ENCODE results near the gene ARHGAP12. TPM values are rescaled to one million over a fixed set of nuclear protein-coding genes. Genes with fewer than 3 reads are reported as not detected.

Gene ARHGAP12
- total RNA-seq, 1 experiment from 2014 or later = 51.9 TPM

- ChIA-PET CTCF (no interaction called here), POLR2A (ENCODE audit: unreplicated experiment) (no interaction called here)
- Histone ChIP-seq H3K79me2 (ENCODE audit: low read depth) (peaks cover 4% of the 10 kb centered on the region; the same call in 1 of the 2 replicates), H3K4me2 (no peak overlapping the region), H3K27ac (no peak overlapping the region), H3K4me3 (no peak overlapping the region), H3F3A (ENCODE audit: insufficient read depth, low read depth) (no peaks in the 10 kb centered on the region), H3K9me3 (ENCODE audit: insufficient read depth, low read depth) (no peaks in the 10 kb centered on the region), H3K27me3 (ENCODE audit: insufficient read depth, low read depth) (no peaks in the 10 kb centered on the region), H3K9me2 (ENCODE audit: insufficient read depth) (no peaks in the 10 kb centered on the region), H2AFZ (no peak overlapping the region), H3K36me3 (ENCODE audit: low read depth) (no peaks in the 10 kb centered on the region), H3K4me1 (replicated peaks; ENCODE audit: insufficient read depth) (no peaks in the 10 kb centered on the region), H4K20me1 (ENCODE audit: insufficient read depth) (peaks cover 11% of the 10 kb centered on the region; the same call in 1 of the 2 replicates)
- BruUV-seq (replicated peaks) = no TSS peak
- intact Hi-C loops (cut with micrococcal nuclease; ENCODE audit: unreplicated experiment) = no loop called here
- TF ChIP-seq, protein P1, sequence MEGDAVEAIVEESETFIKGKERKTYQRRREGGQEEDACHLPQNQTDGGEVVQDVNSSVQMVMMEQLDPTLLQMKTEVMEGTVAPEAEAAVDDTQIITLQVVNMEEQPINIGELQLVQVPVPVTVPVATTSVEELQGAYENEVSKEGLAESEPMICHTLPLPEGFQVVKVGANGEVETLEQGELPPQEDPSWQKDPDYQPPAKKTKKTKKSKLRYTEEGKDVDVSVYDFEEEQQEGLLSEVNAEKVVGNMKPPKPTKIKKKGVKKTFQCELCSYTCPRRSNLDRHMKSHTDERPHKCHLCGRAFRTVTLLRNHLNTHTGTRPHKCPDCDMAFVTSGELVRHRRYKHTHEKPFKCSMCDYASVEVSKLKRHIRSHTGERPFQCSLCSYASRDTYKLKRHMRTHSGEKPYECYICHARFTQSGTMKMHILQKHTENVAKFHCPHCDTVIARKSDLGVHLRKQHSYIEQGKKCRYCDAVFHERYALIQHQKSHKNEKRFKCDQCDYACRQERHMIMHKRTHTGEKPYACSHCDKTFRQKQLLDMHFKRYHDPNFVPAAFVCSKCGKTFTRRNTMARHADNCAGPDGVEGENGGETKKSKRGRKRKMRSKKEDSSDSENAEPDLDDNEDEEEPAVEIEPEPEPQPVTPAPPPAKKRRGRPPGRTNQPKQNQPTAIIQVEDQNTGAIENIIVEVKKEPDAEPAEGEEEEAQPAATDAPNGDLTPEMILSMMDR (conservative IDR thresholded peaks at IDR 0.05) = no peak
- TF ChIP-seq EZH2 (IDR thresholded peaks at IDR 0.05; ENCODE audit: low read depth) = no peak
- DNase-seq = no peak
Measured at GRCh38 chr10:31851216-31851615, 77.4 kb downstream of the ARHGAP12 start.

- H3K27ac ChIP-seq = no peak overlapping the region
- H3F3A ChIP-seq (ENCODE audit: insufficient read depth, low read depth) = no peaks in the 10 kb centered on the region
- H3K9me2 ChIP-seq (ENCODE audit: insufficient read depth) = no peaks in the 10 kb centered on the region
- BruUV-seq (replicated peaks) = no TSS peak
- H3K9me3 ChIP-seq (ENCODE audit: insufficient read depth, low read depth) = no peaks in the 10 kb centered on the region
- peaks cover 4% of the 10 kb centered on the region for H4K20me1 ChIP-seq (ENCODE audit: insufficient read depth)
- no peak for DNase-seq
- ChIA-PET CTCF (no interaction called here), POLR2A (ENCODE audit: unreplicated experiment) (no interaction called here)
- no peaks in the 10 kb centered on the region for H3K36me3 ChIP-seq (ENCODE audit: low read depth)
- no peak overlapping the region for H3K4me2 ChIP-seq
- no peak overlapping the region for H3K4me3 ChIP-seq
- intact Hi-C loops (cut with micrococcal nuclease; ENCODE audit: unreplicated experiment) = loop anchor here (10.0 kb wide), 1 partner anchor 497 kb away; the partner anchor contains the start of gene EPC1
- H2AFZ ChIP-seq = no peak overlapping the region
- no peaks in the 10 kb centered on the region for H3K4me1 ChIP-seq (replicated peaks; ENCODE audit: insufficient read depth)
- no peaks in the 10 kb centered on the region for H3K79me2 ChIP-seq (ENCODE audit: low read depth)
- TF ChIP-seq, protein P1 (conservative IDR thresholded peaks at IDR 0.05) = no peak
- no peak for TF ChIP-seq EZH2 (IDR thresholded peaks at IDR 0.05; ENCODE audit: low read depth)
- no peaks in the 10 kb centered on the region for H3K27me3 ChIP-seq (ENCODE audit: insufficient read depth, low read depth)
Measured at GRCh38 chr10:31847515-31847914, 81.1 kb downstream of the ARHGAP12 start.

GRCh38 chr10:31838709-31839108 is 89.9 kb downstream of the ARHGAP12 start:
- H3K4me1 ChIP-seq (replicated peaks; ENCODE audit: insufficient read depth) = no peaks in the 10 kb centered on the region
- no peaks in the 10 kb centered on the region for H3K27me3 ChIP-seq (ENCODE audit: insufficient read depth, low read depth)
- no peak overlapping the region for H3K4me2 ChIP-seq
- intact Hi-C loops (cut with micrococcal nuclease; ENCODE audit: unreplicated experiment) = no loop called here
- no peak overlapping the region for H3K4me3 ChIP-seq
- H3K27ac ChIP-seq = no peak overlapping the region
- ChIA-PET CTCF (no interaction called here), POLR2A (ENCODE audit: unreplicated experiment) (no interaction called here)
- peaks cover 5% of the 10 kb centered on the region; the same call in 1 of the 2 replicates for H3F3A ChIP-seq (ENCODE audit: insufficient read depth, low read depth)
- H3K79me2 ChIP-seq (ENCODE audit: low read depth) = no peaks in the 10 kb centered on the region
- BruUV-seq (replicated peaks) = no TSS peak
- no peaks in the 10 kb centered on the region; the same call in 1 of the 2 replicates for H4K20me1 ChIP-seq (ENCODE audit: insufficient read depth)
- H3K9me2 ChIP-seq (ENCODE audit: insufficient read depth) = no peaks in the 10 kb centered on the region
- no peaks in the 10 kb centered on the region for H3K36me3 ChIP-seq (ENCODE audit: low read depth)
- H3K9me3 ChIP-seq (ENCODE audit: insufficient read depth, low read depth) = no peaks in the 10 kb centered on the region
- TF ChIP-seq EZH2 (IDR thresholded peaks at IDR 0.05; ENCODE audit: low read depth) = no peak
- TF ChIP-seq, protein P1 (conservative IDR thresholded peaks at IDR 0.05) = no peak
- DNase-seq = no peak
- H2AFZ ChIP-seq = no peak overlapping the region
